ENCODE data around the gene MEGF9.
"Not testable (repeated sequence)": the region's sequence is repeated elsewhere in the genome, so short reads cannot be mapped to it uniquely, and the experiment has no call there.

The MEGF9 gene

DNA sequence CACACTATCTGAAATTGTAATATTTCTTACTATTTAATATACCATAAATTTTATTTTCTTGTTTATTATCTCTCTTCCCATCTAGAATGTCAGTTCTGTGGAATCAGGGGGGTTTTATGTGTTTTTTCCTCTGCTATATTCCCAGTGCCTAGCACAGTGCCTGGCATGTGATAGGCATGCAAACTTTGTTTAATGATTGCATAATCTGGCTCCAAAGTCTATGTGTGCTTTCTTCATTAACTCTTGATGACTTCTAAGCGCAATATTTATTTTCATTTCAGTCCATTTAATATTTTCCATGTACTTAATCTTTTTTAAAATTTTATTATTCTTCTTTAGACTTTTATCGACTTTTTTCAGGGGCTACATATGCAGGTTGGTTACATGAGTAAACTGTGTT is 73.9 kb downstream of the MEGF9 start:
- H3K9ac ChIP-seq (ENCODE audit: low read depth, low read length): no peak overlapping the region
- no peaks in the 10 kb centered on the region for H3K27me3 ChIP-seq (ENCODE audit: control insufficient read depth, insufficient read depth, low read length)
- H3K27ac ChIP-seq (ENCODE audit: low read depth, low read length): no peak overlapping the region
- H3K9me3 ChIP-seq (ENCODE audit: control insufficient read depth, insufficient read depth, low read length): peaks cover 9% of the 10 kb centered on the region; the same call in 1 of the 2 replicates
- H3K36me3 ChIP-seq (ENCODE audit: control insufficient read depth, insufficient read depth, low read length): no peaks in the 10 kb centered on the region
- no peaks in the 10 kb centered on the region for H3K4me1 ChIP-seq (ENCODE audit: control insufficient read depth, insufficient read depth, low read length)
- H3K4me3 ChIP-seq (ENCODE audit: low read depth, low read length): no peak overlapping the region

DNA sequence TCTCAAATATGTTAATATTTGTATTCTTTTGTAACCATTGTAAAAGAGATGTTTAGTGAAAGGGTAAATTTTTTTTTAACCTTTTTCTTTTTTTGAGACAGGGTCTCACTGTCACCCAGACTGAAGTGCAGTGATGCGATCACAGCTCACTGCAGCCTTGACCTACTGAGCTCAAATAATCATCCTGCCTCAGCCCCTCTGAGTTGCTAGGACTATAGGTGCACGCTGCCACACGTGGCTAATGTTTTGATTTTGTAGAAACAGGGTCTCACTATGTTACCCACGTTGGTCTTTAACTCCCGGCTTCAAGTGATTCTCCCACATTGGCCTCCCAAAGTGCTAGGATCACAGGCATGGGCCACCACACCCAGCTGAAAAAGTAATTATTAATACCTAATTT is 76.4 kb downstream of the MEGF9 start:
- H3K4me1 ChIP-seq (ENCODE audit: control insufficient read depth, insufficient read depth, low read length): no peaks in the 10 kb centered on the region

DNA sequence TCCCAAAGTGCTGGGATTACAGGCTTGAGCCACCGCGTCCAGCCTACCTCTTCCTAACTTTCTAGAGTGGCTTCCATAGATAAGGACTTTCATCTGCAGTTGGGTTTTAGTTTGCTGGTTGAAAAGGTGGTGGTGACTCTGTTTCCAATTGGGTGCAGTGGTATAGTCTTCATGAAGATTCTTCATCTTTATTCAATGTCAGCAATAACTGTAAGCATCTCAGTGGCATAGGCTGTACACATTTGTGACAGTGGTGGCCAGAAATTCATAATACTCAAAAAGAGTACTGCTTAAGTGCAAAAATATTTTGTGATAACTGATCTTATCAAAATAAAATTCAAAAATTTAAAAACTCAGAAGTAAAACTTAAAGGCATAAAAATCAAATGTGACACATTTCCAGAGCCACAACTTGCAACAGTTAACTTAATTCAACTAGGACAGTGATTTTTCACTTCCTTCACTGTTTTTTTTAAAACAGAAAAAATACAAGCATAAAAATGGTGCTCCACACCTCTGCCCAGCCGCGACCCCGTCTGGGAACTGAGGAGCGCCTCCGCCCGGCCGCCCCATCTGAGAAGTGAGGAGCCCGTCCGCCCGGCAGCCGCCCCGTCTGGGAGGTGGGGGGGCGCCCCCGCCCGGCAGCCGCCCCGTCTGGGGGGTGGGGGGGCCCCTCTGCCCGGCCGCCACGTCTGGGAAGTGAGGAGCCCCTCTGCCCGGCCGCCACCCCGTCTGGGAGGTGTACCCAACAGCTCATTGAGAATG is 77.9 kb downstream of the MEGF9 start:
- no peaks in the 10 kb centered on the region for H3K4me1 ChIP-seq (ENCODE audit: control insufficient read depth, insufficient read depth, low read length)
- no peak overlapping the region for H3K9ac ChIP-seq (ENCODE audit: low read depth, low read length)
- no peak overlapping the region for H3K27ac ChIP-seq (ENCODE audit: low read depth, low read length)
- no peak overlapping the region for H3K4me3 ChIP-seq (ENCODE audit: low read depth, low read length)
- H3K36me3 ChIP-seq (ENCODE audit: control insufficient read depth, insufficient read depth, low read length): no peaks in the 10 kb centered on the region
- no peaks in the 10 kb centered on the region for H3K27me3 ChIP-seq (ENCODE audit: control insufficient read depth, insufficient read depth, low read length)
- peaks cover 9% of the 10 kb centered on the region; the same call in 1 of the 2 replicates for H3K9me3 ChIP-seq (ENCODE audit: control insufficient read depth, insufficient read depth, low read length)

More for the DNA sequence above, 76.4 kb downstream of the MEGF9 start:
- no peak overlapping the region for H3K27ac ChIP-seq (ENCODE audit: low read depth, low read length)
- no peaks in the 10 kb centered on the region for H3K36me3 ChIP-seq (ENCODE audit: control insufficient read depth, insufficient read depth, low read length)
- peaks cover 9% of the 10 kb centered on the region; the same call in 1 of the 2 replicates for H3K9me3 ChIP-seq (ENCODE audit: control insufficient read depth, insufficient read depth, low read length)
- no peaks in the 10 kb centered on the region for H3K27me3 ChIP-seq (ENCODE audit: control insufficient read depth, insufficient read depth, low read length)
- no peak overlapping the region for H3K9ac ChIP-seq (ENCODE audit: low read depth, low read length)
- no peak overlapping the region for H3K4me3 ChIP-seq (ENCODE audit: low read depth, low read length)

DNA sequence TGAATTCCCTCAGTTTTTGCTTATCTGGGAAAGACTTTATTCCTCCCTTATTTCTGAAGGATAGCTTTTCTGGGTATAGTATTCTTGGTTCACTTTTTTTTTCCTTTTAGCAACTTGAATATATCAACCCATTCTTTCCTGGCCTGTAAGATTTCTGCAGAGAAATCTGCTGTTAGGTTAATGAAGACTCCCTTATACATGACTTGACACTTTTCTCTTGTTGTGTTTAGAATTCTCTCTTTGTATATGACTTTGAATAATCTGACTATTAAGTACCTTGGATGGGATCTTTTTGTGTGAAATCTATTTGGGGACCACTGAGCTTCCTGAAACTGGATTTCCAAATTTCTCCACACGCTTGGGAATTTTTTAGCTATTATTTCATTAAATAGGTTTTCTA is 79.3 kb downstream of the MEGF9 start:
- Histone ChIP-seq H3K4me3 (ENCODE audit: low read depth, low read length) (no peak overlapping the region), H3K9me3 (ENCODE audit: control insufficient read depth, insufficient read depth, low read length) (peaks cover 9% of the 10 kb centered on the region; the same call in 1 of the 2 replicates), H3K27ac (ENCODE audit: low read depth, low read length) (no peak overlapping the region), H3K9ac (ENCODE audit: low read depth, low read length) (no peak overlapping the region), H3K36me3 (ENCODE audit: control insufficient read depth, insufficient read depth, low read length) (no peaks in the 10 kb centered on the region), H3K27me3 (ENCODE audit: control insufficient read depth, insufficient read depth, low read length) (no peaks in the 10 kb centered on the region), H3K4me1 (ENCODE audit: control insufficient read depth, insufficient read depth, low read length) (no peaks in the 10 kb centered on the region)

DNA sequence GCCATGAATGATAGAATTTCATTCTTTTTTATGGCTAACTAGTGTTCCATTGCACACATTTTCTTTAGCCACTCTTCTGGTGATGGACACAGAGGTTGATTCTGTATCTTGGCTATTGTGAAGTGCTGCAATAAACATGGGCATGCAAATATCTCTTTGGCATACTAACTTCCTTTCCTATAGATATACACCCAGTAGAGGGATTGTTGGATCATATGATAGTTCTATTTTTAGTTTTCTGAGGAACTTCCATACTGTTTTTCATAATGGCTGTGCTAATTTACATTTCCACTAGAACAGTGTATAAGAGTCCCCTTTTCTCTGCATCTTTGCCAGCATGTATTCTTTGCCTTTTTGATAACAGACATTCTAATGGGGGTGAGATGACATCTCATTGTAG is 83.9 kb downstream of the MEGF9 start:
- no peak overlapping the region for H3K9ac ChIP-seq (ENCODE audit: low read depth, low read length)
- no peak overlapping the region for H3K4me3 ChIP-seq (ENCODE audit: low read depth, low read length)
- no peaks in the 10 kb centered on the region for H3K4me1 ChIP-seq (ENCODE audit: control insufficient read depth, insufficient read depth, low read length)
- H3K27me3 ChIP-seq (ENCODE audit: control insufficient read depth, insufficient read depth, low read length): no peaks in the 10 kb centered on the region
- H3K36me3 ChIP-seq (ENCODE audit: control insufficient read depth, insufficient read depth, low read length): no peaks in the 10 kb centered on the region
- H3K9me3 ChIP-seq (ENCODE audit: control insufficient read depth, insufficient read depth, low read length): no peaks in the 10 kb centered on the region
- H3K27ac ChIP-seq (ENCODE audit: low read depth, low read length): no peak overlapping the region

DNA sequence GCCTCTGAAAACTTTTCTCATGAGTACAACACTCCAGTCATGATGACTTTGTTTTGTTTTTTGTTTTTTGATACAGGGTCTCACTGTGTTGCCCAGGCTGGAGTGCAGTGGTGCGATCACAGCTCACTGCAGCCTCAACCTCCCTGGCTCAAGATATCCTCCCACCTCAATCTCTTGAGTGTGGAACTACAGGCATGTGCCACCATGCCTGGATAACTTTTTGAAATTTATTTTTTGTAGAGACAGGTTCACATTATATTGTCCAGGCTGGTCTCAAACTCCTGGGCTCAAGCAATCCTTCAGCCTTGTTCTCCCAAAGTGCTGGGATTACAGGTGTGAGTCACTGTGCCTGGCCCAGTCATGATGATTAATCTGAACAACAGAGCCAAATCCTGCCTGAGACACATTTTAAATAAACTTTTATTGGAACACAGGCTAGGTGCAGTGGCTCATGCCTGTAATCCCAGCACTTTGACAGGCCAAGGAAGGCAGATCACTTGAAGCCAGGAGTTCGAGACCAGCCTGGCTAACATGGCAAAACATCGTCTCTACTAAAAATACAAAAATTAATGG is 85.3 kb downstream of the MEGF9 start:
- not testable (repeated sequence) for H3K9me3 ChIP-seq (ENCODE audit: control insufficient read depth, insufficient read depth, low read length); H3K36me3 ChIP-seq (ENCODE audit: control insufficient read depth, insufficient read depth, low read length); H3K4me1 ChIP-seq (ENCODE audit: control insufficient read depth, insufficient read depth, low read length); H3K4me3 ChIP-seq (ENCODE audit: low read depth, low read length); H3K9ac ChIP-seq (ENCODE audit: low read depth, low read length); H3K27ac ChIP-seq (ENCODE audit: low read depth, low read length); H3K27me3 ChIP-seq (ENCODE audit: control insufficient read depth, insufficient read depth, low read length)

DNA sequence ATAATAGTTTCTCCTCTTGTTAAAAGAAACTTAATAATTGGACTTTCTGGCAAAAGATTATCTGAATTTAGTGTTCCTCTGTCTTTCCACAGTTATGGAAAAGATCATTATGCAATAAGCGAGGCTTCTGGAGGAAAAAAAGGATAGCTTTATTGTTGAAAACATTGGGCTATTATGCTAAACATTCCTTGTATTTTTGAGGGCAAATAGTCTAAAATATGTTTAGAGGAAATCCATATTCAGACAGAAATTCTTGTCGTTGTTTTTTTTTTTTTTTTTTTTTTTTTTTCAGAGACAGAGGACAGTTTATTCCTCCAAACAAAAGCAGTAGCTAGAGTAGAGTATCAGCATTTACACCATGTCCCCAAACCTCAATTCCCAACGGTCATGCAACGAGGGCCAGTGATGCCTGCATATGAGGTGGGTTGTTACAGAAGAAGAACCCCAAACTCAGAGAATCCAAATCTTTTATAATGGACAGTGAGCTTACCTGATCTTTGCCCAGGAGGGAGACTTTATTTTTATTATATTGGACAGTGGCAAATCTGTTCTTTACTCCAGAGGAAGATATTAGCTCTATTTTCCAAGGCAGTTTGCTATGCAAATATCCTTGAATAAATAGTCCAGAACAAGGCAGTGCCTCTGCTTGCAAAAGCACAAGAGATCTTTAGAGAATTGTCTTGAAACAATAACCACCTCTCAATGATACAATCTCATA is 85.9 kb downstream of the MEGF9 start:
- H3K27me3 ChIP-seq (ENCODE audit: control insufficient read depth, insufficient read depth, low read length): no peaks in the 10 kb centered on the region

DNA sequence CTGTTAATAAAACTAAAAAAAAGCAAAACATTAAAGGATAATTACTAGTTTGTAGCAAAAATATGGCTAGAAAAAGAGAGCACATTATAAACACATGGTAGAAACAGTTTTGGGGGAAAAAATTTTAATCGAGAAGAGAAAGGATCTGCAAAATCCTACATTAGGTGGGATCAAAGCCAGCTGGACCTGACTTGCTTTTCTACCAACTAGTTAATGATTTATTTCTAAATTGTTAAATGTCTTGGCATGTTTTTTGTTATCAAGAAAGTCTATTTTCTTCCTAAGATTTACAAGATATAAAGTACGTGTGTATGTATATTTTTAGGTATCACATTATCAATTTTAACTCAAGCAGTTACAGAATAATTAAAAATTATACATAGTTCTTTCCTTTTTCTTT is 87.2 kb downstream of the MEGF9 start:
- Histone ChIP-seq H3K4me1 (ENCODE audit: control insufficient read depth, insufficient read depth, low read length) (no peaks in the 10 kb centered on the region), H3K27ac (ENCODE audit: low read depth, low read length) (no peak overlapping the region), H3K36me3 (ENCODE audit: control insufficient read depth, insufficient read depth, low read length) (no peaks in the 10 kb centered on the region), H3K9ac (ENCODE audit: low read depth, low read length) (no peak overlapping the region), H3K9me3 (ENCODE audit: control insufficient read depth, insufficient read depth, low read length) (no peaks in the 10 kb centered on the region), H3K27me3 (ENCODE audit: control insufficient read depth, insufficient read depth, low read length) (no peaks in the 10 kb centered on the region), H3K4me3 (ENCODE audit: low read depth, low read length) (no peak overlapping the region)

More for the DNA sequence above, 85.9 kb downstream of the MEGF9 start:
- Histone ChIP-seq H3K36me3 (ENCODE audit: control insufficient read depth, insufficient read depth, low read length) (no peaks in the 10 kb centered on the region), H3K9ac (ENCODE audit: low read depth, low read length) (no peak overlapping the region), H3K27ac (ENCODE audit: low read depth, low read length) (no peak overlapping the region), H3K4me3 (ENCODE audit: low read depth, low read length) (no peak overlapping the region), H3K4me1 (ENCODE audit: control insufficient read depth, insufficient read depth, low read length) (no peaks in the 10 kb centered on the region), H3K9me3 (ENCODE audit: control insufficient read depth, insufficient read depth, low read length) (no peaks in the 10 kb centered on the region)

DNA sequence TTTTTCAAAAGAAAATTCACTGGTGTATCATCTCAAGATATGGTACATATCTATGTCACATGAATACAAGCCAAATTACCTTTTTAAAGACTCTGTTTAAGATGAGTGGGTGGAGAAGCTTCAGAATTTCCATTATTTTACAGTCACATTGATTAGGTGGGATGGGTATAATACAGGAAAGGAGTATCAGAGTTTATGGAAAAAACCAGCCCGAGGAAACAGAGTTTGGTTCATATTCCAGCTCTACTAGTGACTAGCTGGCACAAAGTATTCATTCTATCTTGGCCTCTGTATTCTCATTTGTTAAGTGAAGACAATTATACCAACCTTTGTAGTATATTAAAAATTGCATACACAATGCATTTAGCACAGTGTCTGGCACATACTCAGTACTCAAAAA is 87.8 kb downstream of the MEGF9 start:
- H3K27me3 ChIP-seq (ENCODE audit: control insufficient read depth, insufficient read depth, low read length): no peaks in the 10 kb centered on the region
- no peaks in the 10 kb centered on the region for H3K9me3 ChIP-seq (ENCODE audit: control insufficient read depth, insufficient read depth, low read length)
- no peak overlapping the region for H3K4me3 ChIP-seq (ENCODE audit: low read depth, low read length)
- H3K4me1 ChIP-seq (ENCODE audit: control insufficient read depth, insufficient read depth, low read length): no peaks in the 10 kb centered on the region
- no peaks in the 10 kb centered on the region for H3K36me3 ChIP-seq (ENCODE audit: control insufficient read depth, insufficient read depth, low read length)
- H3K27ac ChIP-seq (ENCODE audit: low read depth, low read length): no peak overlapping the region
- H3K9ac ChIP-seq (ENCODE audit: low read depth, low read length): no peak overlapping the region

DNA sequence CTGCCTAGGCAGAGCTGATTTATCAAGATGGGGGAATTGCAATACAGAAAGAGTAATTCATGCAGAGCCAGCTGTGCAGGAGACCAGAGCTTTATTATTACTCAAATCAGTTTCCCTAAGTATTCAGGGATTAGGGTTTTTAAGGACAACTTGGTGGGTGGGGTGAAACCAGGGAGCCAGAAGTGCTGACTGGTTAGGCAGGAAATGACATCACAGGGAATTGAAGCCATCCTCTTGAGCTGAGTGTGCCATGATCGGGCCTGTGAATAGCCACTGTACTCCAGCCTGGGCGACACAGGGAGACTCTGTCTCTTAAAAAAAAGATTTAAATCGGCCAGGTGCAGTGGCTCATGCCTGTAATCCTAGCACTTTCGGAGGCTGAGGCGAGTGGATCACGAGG is 89.0 kb downstream of the MEGF9 start:
- no peaks in the 10 kb centered on the region for H3K4me1 ChIP-seq (ENCODE audit: control insufficient read depth, insufficient read depth, low read length)
- H3K27ac ChIP-seq (ENCODE audit: low read depth, low read length): no peak overlapping the region
- no peaks in the 10 kb centered on the region for H3K9me3 ChIP-seq (ENCODE audit: control insufficient read depth, insufficient read depth, low read length)
- no peak overlapping the region for H3K4me3 ChIP-seq (ENCODE audit: low read depth, low read length)
- H3K27me3 ChIP-seq (ENCODE audit: control insufficient read depth, insufficient read depth, low read length): no peaks in the 10 kb centered on the region
- no peak overlapping the region for H3K9ac ChIP-seq (ENCODE audit: low read depth, low read length)
- H3K36me3 ChIP-seq (ENCODE audit: control insufficient read depth, insufficient read depth, low read length): no peaks in the 10 kb centered on the region

DNA sequence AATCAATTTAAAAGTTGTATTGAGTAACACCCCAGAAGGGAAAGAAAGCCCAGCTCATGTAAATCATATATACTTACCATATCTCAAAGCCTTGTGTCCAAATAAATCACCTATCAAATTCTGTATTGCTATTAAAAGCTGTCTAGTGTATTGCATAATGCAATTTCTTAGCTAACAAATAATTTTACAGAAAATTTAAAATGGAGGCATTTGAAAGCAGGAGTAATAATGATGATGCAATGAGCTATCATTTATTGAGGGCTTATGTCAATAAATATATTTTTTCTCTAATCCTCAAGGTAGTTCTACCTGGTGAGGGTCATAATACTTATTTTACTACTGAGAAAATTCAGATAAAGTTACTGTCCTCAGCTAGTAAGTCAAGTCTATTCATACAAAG is 91.5 kb downstream of the MEGF9 start:
- Histone ChIP-seq H3K36me3 (ENCODE audit: control insufficient read depth, insufficient read depth, low read length) (no peaks in the 10 kb centered on the region), H3K27me3 (ENCODE audit: control insufficient read depth, insufficient read depth, low read length) (no peaks in the 10 kb centered on the region), H3K4me1 (ENCODE audit: control insufficient read depth, insufficient read depth, low read length) (peaks cover 5% of the 10 kb centered on the region), H3K9me3 (ENCODE audit: control insufficient read depth, insufficient read depth, low read length) (no peaks in the 10 kb centered on the region), H3K4me3 (ENCODE audit: low read depth, low read length) (no peak overlapping the region), H3K27ac (ENCODE audit: low read depth, low read length) (no peak overlapping the region), H3K9ac (ENCODE audit: low read depth, low read length) (no peak overlapping the region)
